DMS53 (cell line): ENCODE measurements around the gene NRAP.

Experiments used
- DNase-seq: peaks from one replicate; lab custom pipeline; 2025; lab: John Stamatoyannopoulos, UW

Gene NRAP

DNA sequence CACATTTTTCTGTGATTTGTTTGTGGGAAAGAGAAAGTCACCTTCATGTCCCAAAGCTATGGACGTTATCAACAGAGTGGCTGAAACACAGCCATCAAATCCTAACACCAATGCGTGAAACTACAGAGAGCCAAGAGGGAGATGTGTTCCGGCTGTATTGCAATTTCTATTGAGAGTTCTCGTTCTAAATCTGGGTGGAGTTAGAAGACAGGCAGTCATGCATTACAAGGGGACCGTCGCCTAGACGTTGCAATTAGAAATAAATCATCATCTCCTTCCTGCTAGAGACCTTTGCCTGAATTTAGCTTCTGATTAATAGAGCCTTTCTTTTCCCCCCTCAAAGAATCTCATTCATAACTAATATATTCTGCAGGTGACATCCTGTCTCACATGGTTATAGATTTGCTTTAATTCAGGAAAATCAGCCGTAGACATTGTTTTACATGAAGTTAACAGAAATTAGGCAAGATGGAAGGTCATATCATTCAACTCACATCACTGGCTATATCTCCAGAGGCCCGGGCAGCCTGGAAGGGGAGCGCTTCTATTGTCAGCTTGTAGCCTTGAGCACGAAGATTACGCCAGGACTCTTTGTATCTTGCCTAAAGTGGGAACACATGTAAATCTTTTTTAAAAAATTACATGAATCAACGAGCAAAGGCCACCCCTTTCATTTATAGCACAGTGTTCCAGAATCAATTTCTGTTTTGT lies 58.4 kb downstream of the NRAP start:
- DNase-seq = no peak

DNA sequence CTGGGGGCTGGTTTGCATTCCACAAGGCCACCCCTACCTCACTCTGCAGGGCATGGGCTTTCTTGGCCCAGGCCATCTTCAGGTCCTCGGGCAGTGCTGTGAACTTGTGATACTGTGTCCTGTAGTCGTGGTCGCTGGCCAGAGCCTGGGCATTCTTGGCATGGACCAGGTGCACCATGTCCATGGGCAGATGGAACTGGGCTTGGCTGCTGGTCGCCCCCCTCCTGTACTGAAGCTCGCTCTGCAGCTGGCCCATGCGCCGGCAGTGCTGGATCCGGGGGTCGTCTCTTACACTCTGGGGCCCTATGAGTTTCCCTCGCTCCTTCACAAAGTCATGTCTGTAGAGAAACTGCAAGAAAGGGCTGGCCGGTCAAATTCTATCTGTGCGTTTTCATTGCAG lies 59.3 kb downstream of the NRAP start:
- no peak for DNase-seq

- DNase-seq = no peak
Observed at GRCh38 chr10:113603057-113603777, 60.6 kb downstream of the NRAP start.

DNA sequence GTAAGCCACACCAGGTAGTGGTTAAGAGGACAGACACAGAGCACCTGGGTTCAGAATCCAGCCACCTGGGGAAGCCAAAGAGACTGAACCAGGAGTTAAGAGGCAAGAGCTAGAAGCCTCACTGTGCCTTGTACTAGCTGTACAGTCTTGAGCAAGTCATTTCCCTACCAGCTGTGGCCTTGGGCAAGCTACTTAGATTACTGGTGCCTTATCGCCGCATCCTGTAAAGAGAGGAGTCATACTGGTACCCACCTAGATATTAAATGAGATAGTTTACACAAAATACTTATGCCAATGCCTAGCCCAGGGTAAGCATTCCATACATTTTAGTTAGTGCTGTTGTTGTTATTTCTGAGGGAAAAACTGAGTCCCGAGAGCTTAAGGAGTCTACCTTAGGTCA lies 63.3 kb downstream of the NRAP start:
- no peak for DNase-seq

GRCh38 chr10:113594652-113595051 lies 69.2 kb downstream of the NRAP start:
- no peak for DNase-seq

GRCh38 chr10:113592380-113592779 lies 71.5 kb downstream of the NRAP start:
- no peak for DNase-seq

- no peak for DNase-seq
Observed at GRCh38 chr10:113590581-113590980, 73.3 kb downstream of the NRAP start.

DNA sequence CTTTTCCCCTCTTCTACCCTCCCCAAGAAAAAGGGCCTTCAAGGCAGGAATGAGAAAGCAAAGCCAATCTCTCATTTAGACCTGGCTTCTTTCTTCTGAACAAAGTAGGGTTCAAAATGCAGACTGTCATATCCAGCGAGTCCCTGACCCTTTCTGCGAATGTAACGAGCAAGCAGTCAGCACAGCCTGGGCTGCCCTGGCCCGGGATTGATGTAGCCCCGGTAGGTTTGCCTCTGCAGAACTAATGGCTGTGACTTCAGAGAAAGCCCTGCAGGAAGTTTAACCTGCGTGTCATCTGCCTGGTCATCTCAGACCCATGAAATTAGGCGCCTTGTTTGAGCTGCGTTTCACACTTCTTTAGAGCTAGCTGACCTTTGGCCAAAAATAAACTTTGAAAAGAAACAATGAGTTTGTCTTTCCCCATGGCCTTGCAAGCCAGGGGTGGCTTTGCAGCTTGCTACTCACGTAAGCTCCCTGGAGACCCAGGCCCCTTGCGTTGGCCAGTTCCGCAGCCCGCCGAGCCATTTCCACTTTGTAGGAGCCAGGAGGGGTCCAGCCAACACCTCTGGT lies 74.6 kb downstream of the NRAP start:
- no peak for DNase-seq

GRCh38 chr10:113585949-113586348 lies 77.9 kb downstream of the NRAP start:
- peak; percentile 80 for DNase-seq

DNA sequence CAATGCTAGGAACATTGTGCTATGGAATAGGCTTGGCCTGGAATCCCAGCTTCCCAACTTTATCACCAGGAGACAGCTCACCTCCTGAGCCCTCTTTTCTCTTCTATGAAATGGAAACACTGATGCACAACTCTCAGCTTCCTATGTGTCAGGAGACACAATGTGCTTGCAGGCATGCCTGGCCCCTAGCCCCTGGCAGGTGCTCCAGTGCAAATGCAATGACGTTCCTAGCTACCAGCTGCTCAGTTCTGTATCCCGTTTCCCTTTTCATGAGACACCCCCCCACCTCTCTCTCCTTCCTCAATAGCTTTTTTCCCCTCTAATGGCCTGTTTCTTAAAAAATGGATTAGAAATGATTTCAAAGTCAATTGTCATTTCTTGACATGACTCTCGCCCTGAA lies 80.3 kb downstream of the NRAP start:
- DNase-seq = no peak

GRCh38 chr10:113581092-113581491 lies 82.7 kb downstream of the NRAP start:
- DNase-seq = no peak

- no peak for DNase-seq
Observed at GRCh38 chr10:113578773-113579172, 85.1 kb downstream of the NRAP start.

DNA sequence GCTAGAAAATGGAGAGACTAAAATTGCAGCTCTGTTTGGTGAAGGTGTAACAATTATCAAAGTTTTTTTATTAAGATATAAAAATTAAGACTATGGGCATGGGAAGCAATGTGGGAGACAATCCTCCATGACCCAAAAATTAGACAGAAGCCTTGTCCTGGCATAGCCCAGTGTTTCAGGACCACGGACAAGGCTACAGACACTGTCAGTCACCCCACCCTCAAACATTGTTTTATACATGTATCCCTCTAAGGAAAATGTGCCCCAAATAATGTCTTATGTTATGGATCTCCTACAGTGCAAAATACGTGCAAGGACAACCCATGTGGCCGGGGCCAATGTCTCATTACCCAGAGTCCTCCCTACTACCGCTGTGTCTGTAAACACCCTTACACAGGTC lies 87.0 kb downstream of the NRAP start:
- peak; percentile 13 for DNase-seq

DNA sequence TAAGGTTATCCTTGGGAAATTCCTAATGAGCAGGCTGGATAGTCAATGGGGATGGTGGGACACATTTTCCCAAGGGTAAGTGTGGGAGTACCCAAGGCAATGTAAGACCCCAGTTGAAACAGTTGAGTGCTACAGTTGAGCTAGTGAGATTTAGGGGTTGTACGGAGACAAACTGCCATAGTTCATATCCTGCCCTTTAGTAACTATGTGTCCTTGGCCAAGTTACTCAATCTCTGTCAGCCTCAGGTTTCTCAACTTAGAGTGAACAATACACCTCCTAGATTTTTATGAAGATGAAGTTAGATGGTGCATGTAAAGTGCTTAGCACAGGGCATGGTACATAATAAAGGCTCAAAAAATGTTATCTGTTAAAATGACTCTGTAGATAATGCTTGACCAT lies 90.5 kb downstream of the NRAP start:
- DNase-seq = no peak

DNA sequence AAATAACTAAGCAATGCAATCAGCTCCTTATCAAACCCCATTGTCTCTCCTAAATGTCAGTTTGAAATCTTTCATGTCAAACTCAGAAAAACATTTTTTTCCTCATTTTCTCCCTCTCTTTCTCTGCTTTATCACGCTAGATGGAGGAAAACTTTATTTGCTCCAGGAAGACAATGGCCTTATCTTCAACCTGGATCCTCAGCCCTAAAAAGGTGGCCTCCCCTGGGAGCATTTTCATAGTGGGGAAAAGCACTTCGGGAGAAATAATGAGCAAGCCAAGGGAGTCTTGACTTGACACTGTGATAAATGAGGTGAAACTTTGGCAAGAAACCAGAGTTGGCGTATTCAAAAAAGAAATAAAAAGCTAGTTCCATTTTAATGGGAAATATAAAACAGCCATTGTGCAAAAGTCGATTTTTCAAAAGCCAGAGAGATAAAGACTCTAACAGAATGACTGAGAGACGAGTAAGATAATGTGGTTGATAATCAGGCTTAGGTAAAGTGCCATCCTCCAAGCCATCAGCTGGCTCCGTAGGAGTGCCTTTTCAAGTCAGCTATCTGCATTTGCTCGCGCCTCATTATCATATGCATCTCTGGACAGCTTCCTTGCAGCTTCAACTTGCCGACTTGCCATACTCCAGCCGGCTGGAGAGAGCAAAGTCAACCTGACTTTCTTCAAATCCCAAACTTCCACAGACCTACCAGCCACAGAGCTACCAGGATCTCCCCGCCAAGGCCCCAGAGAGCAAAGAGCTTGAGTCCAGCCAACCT lies 91.1 kb downstream of the NRAP start:
- no peak for DNase-seq

GRCh38 chr10:113569576-113569975 lies 94.3 kb downstream of the NRAP start:
- no peak for DNase-seq

GRCh38 chr10:113566888-113567287 lies 97.0 kb downstream of the NRAP start:
- DNase-seq = peak; percentile 62

- DNase-seq = no peak
Observed at GRCh38 chr10:113565364-113565763, 98.5 kb downstream of the NRAP start.

- DNase-seq = peak; percentile 84
Observed at GRCh38 chr10:113563306-113564088, 100.3 kb downstream of the NRAP start.

GRCh38 chr10:113562704-113563103 lies 101.1 kb downstream of the NRAP start:
- peak; percentile 30 for DNase-seq

DNA sequence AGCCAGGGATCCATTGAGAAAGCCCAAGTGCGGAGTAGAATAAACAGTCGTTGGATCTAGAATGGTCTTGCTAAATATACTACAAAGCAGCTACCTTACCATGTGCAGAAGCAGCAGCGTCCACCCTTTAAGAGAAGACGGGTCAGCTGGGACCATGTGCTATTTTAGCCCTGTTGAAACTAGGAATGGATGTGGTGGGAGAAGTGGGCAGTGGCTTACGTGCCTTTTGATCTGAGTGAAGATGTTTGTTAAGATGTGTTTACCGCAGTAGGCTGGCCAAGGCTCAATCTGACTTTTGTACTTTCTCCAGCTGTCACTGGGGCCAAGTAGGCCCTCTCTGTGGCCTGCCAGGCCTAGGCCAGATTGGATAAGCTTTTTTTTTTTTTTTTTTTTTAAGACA lies 101.8 kb downstream of the NRAP start:
- DNase-seq = no peak

- no peak for DNase-seq
Observed at GRCh38 chr10:113561214-113561613, 102.6 kb downstream of the NRAP start.
